HG03460 (cell line): ENCODE measurements around the gene PTPN4.
"Not testable (repeated sequence)": the region's sequence is repeated elsewhere in the genome, so short reads cannot be mapped to it uniquely, and the experiment has no call there.

ENCODE experiments used
- ATAC-seq: cut with Tn5 transposase; IDR thresholded peaks from one replicate; pipeline ENCODE4 v1.9.1; 2021; ENCODE audit not compliant: unreplicated experiment

PTPN4 gene

DNA sequence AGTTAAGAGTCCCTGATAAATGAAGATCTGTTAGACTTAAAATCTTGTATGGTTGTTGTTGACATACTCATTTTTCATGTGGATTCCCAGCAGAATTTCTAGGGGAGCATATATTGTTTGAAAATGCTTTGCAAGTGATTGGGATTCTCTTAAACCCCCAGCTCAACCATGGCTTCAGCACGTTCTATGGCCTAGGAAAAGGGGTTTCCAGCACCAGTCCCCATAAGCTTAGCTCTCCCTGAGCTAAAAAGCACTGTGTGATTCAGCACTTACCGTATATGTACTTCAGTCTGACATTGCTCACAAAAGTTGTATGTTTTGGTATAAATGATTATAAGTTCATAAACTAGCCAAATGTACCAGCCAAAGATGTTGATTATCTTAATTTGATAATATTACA is 173.1 kb downstream of the PTPN4 start:
- ATAC-seq: no peak

DNA sequence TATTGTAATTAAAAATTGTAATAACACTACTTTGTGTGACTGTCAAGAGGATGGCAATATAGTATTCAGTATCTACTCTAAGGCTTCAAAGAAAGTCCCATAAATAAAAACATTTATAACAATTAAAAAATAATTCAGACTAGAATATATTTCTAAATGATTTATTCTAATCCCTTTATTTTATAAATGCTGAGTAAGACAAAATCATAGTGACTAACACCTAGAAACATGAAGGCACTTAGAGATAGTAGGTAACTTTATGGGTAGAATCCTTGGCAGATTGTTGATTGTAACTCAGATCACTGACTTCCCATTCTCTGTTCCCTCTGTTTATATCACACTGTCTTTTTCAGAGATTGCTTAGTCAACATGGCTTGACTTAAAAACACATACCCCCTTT is 174.6 kb downstream of the PTPN4 start:
- ATAC-seq: no peak

DNA sequence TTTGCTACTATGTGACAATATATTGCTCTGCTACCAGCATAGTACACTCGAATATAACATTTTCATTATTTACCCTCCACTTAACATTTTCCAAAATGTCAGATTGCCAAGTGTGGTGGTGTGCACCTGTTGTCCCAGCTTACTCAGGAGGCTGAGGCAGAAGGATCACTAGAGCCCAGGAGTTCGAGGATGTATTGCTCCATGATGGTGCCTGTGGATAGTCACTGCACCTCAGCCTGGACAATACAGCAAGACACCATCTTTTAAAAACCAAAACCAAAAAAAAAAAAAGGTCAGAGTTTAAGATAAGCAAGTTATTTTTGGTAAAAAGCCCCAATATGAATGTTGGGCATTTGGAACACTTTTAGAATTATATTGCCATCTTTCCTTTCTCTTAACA is 178.0 kb downstream of the PTPN4 start:
- no peak for ATAC-seq

DNA sequence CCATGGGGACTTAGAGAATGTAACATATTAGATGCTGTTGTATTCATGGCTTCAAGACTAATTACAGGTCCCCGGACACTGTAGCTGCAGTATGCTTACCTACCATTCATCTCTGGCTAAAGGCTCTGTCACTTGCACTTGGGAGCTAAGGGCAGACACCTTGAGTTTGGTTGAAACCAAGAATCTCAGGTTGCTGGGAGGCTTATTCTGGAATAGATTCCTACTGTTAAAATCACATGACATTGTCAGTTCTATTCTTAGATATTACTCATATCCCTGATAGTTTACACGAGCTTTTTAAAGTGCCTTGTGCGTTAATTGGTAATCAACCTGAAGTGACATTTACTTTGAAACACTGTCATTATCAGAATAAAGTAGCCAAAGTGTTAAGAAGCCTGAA is 180.2 kb downstream of the PTPN4 start:
- no peak for ATAC-seq

DNA sequence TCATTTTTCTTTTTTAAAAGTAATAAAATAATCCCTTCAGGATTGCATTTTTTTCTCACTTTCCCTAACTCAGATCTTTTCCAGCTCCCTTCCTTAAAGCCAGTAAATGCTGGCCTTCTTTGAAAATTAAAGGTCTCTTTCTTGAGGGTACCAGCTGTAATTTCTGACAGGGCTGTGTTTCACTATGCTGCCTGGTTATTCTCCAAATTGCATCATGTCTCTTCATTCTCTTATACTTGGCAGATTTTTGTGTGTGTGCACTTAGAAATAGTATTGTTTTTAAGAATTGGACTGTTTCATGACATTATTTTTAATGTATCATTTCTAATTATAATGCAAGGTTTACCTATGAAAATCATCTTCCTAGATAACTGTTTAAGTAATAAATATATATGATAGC is 181.1 kb downstream of the PTPN4 start:
- ATAC-seq: no peak

DNA sequence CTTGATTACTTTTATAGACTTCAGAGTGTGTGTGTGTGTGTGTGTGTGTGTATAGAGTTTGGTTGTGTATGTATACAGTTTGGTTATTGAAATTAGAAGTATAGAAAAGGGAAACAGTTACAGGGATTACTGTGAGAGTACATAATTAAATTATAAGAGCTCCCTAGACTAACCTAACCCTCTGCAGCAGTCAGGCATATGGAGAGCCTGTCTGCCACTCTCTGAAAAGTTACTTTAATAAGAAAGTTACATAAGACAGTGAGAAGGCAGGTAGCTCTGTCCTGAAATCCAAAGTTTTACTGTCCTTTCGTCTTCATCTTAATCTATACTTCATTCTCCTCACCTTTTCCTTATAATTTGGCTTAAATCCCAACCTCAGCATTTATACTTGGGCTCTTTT is 181.7 kb downstream of the PTPN4 start:
- ATAC-seq: no peak

DNA sequence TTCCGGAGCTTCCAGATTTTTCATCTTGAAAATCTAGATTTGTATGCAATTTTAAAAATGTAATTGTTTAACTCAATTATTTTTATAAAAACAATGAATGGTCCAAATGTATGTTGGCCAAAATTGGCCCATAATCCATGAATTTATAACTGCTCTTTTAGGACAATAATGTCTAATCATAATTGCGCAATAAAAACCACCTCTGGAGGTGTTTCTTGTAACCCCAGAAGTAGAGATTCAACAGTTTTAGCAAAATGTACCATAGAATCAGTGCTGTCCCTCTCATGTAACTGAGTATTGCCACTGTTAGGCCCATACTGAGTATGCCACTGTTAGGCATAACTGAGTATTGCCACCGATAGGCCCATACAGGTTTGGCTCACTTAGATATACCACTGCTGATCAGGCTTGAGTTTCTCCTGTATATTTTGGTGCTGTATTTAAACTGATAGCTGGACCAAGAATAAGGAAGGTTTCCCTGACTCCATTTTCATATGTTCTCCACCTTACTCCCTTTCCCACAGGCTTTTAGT is 182.3 kb downstream of the PTPN4 start:
- no peak for ATAC-seq

DNA sequence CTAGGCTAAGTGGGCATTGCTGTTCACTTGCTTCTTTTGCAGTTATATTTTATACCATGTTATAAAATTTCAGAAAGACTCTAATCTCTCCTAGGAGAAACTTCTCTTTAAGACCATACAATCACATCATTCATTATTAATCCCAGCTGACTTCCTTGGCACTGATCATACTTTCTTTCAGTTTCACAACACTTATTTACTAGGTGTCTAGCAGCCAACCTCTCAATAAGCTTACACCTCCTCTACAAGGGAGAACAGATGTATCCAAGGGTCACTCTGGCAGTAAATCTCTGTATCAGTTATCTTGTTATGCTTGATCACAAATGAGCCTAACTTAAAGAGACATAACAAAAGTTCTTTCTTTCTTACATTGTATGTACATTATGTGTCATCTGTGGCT is 183.3 kb downstream of the PTPN4 start:
- no peak for ATAC-seq

DNA sequence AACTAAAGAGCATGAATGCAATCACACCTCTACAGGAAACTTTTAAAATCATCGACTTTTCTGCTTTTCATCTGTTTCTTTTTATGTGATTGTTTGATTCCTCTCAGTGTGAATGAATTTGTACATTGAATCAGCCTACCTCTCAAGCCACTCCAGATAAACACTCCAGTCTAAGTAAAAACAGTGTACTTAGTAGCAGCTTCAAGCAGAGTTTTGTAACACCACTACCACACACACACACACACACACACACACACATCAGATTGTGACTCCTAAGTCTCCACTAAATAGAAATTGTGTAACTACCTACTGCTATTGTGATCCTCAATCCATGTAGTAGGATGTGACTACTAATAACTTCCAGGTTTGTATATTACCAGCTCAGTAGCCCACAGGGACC is 187.8 kb downstream of the PTPN4 start:
- ATAC-seq: no peak

DNA sequence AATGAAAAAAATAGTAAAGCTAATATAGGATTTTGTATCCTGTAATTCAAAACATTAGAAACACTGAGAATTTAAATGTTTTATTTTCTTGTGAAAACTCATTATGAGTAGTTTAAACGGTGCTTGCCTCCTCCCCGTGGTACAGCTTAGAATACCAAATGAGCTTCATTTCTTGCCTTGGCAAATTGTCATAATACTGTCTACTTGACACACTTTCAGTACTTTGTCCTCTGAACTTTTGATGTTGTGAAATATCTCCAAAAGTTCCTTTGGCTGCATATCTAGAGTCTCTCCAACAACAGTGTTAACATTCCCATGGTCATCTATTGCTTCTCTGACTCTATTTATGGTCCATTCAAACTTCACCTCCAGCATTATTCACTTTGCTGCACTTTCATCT is 191.2 kb downstream of the PTPN4 start:
- ATAC-seq: no peak

DNA sequence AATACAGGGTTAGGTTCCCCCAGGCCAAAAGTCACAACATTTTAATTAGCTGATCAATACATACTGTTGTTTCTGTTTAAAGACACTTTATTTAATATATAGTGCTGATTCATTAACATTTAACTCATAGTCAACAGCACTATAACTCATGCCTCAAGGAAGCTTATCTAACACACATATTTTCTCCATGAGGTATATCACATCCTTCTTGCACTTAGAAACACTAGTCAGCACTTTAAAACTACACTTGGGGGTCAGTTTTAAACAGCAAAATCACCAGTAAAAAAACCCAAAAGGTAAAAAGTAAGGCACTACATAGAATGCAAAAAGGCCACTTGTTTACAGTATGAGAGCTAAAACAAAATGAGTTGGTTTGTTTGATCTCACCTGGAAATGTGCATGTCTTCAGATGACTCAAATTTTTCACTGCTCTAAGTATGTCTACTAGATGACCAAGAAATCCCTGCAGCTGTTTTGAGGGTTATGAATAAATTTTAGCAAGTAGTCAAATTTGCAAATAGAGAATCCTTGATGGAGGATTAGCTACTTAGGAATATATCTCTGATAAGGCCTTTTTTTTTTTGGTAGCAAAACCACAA is 199.0 kb downstream of the PTPN4 start:
- no peak for ATAC-seq

DNA sequence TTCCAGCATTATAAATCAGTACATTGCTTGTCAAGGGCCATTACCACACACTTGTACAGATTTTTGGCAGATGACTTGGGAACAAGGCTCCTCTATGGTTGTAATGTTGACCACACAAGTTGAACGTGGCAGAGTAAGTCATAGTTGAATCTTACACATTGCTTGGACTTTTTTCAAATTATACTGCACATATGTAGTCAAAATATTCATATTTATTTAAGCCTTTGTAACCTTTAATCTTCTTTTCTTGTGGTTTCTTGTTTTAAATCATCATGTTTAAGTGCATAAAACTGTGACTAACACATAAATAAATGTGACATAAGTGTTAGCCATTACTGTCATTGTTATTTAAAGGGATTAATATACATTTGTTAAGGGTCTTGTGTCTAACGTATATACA is 201.1 kb downstream of the PTPN4 start:
- no peak for ATAC-seq

DNA sequence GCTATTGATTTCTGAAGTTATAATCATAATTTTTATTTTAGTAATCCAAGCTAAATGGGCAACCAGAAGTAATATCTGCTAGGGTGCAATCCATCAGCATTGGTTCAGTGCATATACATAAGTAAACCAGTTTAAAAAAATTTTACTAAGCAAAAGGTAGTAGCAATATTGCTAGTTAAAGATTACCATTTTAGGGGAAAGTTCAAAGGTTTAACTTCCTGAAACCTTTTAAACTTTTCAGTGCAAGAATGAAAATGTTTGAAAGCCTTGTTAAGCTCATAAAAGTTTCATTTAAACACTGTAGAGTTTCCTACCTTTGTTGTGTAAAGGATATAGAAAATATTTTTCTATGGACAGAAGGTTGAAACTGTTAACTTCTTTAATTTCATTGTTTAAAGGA is 222.2 kb downstream of the PTPN4 start:
- no peak for ATAC-seq

DNA sequence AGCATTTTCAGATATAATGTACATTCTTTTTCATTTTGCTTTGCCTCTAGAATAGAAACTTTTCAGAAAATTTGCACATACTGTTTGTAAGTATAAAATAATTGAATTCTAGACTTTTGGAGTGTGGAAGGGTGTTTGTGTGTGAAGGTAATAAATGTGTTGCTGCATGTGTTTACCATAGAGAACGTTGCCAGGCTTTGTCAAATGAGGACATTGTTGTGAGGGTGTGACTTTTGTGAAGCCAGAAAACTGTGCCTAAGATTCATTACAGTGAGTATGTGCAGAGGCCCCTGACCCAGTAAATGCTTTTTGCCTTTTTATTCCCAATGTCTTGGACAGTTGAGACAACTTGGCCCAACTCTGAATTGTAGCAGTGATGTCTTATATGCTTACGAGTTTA is 222.8 kb downstream of the PTPN4 start:
- no peak for ATAC-seq

DNA sequence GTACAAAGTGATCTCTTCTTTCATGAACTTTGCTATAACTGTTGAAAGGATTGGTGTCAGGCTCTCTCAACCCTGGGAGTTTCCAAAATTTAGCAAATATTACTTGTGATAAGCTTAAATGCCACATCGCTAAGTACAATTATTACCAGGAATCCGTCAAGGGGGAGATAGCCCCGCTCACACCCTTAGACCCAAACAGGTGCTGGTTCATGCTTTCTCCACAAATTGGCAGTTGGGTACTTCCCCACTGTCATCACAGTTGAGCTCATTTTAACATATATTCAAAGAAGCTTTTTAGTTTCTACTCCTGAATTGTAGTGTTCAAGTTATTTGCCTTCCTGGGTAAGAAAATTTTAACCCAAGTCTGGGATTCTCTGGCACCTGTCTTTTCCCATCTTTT is 223.4 kb downstream of the PTPN4 start:
- no peak for ATAC-seq

DNA sequence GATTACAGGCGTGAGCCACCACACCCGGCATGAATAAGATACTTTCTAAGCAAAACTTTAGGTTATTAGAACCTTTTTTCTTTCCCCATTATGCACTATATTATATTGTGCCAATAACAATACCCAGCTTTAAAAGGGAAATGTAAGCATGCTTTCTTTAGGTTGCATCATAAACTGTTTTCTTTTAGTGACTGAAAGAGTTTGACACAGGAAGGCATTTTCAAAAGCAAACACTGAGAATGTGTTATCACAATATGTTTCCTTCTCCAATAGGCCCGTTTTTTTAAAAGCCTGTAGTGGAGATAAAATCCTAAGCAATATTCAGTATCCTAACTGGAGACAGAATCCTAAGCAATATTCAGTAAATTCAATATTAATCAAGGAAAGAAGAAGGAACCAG is 236.4 kb downstream of the PTPN4 start:
- no peak for ATAC-seq

DNA sequence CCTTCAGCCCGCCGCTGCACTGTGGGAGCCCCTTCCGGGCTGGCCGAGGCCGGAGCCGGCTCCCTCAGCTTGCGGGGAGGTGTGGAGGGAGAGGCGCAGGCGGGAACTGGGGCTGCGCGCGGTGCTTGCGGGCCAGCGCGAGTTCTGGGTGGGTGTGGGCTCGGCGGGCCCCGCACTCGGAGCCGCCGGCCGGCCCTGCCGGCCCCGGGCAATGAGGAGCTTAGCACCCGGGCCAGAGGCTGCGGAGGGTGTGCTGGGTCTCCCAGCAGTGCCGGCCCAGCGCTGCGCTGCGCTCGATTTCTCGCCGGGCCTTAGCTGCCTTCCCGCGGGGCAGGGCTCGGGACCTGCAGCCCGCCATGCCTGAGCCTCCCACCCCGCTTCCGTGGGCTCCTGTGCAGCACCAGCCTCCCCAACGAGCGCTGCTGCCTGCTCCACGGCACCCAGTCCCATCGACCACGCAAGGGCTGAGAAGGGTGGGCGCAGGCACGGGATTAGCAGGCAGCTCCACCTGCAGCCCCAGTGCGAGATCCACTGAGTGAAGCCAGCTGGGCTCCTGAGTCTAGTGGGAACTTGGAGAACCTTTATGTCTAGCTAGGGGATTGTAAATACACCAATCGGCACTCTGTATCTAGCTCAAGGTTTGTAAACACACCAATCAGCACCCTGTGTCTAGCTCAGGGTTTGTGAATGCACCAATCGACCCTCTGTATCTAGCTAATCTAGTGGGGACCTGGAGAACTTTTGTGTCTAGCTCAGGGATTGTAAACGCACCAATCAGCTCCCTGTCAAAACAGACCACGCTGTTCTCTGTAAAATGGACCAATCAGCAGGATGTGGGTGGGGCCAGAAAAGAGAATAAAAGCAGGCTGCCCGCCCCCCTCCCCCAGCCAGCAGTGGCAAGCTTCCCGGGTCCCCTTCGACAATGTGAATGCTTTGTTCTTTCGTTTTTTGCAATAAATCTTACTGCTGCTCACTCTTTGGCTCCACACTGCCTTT is 237.5 kb downstream of the PTPN4 start:
- not testable (repeated sequence) for ATAC-seq

DNA sequence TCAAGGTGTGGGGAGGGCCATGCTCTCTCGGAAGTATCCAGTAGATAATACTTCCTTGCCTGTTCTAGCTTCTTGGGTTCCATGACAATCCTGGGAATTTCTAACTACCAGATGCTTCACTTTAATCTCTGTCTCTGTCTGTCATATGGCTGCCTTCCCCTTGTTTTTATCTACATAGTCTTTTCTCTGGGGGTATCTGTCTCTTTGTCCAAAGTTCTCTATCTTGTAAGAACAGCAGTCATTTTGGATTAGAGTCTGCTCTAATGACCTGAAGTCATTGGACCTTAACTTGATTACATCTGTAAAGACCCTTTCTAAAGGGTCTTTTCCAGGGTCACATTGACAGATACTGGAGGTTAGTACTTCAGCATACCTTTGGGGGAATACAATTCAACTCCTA is 241.7 kb downstream of the PTPN4 start:
- ATAC-seq: no peak

DNA sequence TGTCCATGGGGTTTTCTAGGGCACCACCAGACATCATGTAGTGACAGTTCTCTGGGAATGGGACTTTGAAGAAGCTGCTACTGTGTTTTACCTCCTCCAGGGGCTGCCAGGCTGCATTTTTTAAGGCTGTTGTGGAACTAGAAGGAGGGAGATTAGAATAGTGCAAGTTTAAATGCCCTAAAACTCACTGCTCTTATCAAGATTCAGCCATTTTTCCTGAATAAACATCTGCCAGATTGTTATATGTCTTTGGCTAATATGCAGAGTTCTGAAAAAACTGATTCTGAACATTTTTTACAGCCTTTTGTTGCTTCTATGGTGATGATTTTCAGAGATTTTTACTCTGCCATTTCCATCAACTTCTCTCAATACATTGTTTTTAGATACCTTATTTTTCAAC is 244.5 kb downstream of the PTPN4 start:
- ATAC-seq: no peak

DNA sequence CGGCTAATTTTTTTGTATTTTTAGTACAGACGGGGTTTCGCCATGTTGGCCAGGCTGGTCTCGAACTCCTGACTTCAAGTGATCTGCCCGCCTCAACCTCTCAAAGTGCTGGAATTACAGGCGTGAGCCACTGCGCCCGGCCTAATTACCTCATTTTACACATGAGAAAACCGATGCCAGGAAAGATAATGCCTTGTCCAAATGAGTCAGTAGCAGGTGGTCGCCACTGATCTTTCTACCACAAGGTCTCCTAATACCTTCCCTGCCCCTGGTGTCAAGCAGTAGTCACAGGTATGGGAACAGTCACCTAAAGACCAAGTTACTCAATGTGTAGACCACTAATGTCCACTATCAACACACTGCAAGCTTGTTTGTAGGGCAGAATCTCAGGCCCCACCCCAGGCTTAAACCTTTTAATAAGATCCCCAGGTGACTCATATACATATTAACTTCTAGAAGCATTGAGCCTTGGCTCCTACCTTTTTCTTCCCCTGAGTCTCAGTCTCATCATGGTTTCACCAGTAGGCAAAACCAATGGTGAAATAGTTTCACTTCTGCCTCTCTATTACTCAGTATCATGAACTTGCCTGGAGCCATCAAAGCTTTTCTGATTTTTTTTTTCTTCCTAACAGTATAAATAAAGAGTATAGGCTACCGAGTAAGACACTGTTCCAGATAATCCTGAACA is 246.3 kb downstream of the PTPN4 start:
- ATAC-seq: peak; percentile 88

DNA sequence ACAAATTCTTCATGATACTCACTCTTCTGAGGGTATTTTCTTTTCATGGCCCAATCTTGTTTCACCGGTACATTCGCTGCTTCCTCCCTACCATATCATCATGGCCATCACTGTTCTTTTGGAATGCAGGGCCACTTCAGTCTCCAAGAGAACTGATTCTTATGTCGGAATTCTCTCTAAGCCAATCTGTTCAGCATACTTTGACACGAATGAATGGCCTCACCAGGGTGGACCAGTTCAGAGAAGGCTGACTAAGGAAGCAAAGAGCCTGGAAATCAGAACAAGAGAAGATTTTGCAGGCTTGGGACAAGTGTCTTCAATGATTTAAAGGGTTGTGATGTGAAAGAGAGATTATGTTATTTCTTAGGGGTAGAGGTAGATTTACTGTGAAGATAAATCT is 248.1 kb downstream of the PTPN4 start:
- ATAC-seq: no peak

DNA sequence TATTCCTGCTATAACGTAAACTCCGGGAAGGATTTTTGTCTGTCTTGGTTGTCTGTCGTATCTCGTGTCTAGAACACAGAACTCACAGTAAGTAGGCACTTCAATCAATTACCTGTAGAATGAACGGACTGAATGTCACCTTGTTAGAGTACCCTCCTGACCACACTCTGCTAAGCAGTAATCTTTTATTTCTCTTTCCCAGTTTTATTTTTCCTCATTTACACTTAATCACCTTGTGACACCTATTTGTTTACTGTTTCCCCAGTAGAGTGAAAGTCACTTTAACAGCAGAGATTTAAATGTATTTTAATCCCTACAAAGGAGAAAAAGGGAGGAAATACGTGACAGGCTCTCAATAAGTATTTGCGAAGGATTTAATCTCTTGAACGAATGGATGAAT is 252.6 kb downstream of the PTPN4 start:
- ATAC-seq: no peak
